K562 (cell line): ENCODE data around the gene METAP2. TPM values are rescaled to one million over a fixed set of nuclear protein-coding genes. Genes with fewer than 3 reads are reported as not detected.

Experiments used
- ATAC-seq: fragments of 200-7000 bp; cut with Tn5 transposase; 3 replicates; pipeline ENCODE4 v1.9.1; 2020; ENCODE audit warnings: moderate library complexity
- BruUV-seq: library from RNA; stranded (reverse); fragments of 400-500 nt; replicated peaks from 2 replicates; lab custom pipeline; 2021; lab: Mats Ljungman, UMichigan
- CTCF ChIA-PET: fragments of 300-600 bp; formaldehyde crosslinking; extraction: SDS; loops from one replicate; lab custom pipeline; 2021; ENCODE audit warnings: low intra/inter-chr PET ratio; lab: Yijun Ruan, JAX
- POLR2A ChIA-PET: fragments of 300-600, 350-650 bp; sonication (Branson Sonifier 250); formaldehyde crosslinking; extraction: SDS; loops from one replicate; lab custom pipeline; 2021; ENCODE audit warnings: antibody characterized with exemption, inconsistent platforms; lab: Yijun Ruan, JAX
- DNase-seq, 4 experiments: peaks; one replicate each; pipeline versions ENCODE4 v3.0.0 to v3.0.0-alpha.2; 2011 to 2018; ENCODE audit warnings: low spot score in 3 of 4, mixed read lengths in 3 of 4; ENCODE audit errors: extremely low read depth in 1 of 4
- FAIRE-seq: peaks from 2 replicates; lab custom pipeline; 2011; peaks lifted over from hg19 to GRCh38; lab: Jason Lieb, UNC
- H2AFZ ChIP-seq: 2 replicates; pipeline ENCODE4 v1.6.0; 2011; ENCODE audit warnings: low read depth, low read length, control low read depth, inconsistent platforms
- H3K27ac ChIP-seq: fragments of 200-600 bp; 3 replicates; pipeline ENCODE4 v1.8.0; 2011; ENCODE audit warnings: low read depth, mild to moderate bottlenecking, control low read depth, inconsistent platforms, low read length, moderate library complexity, mixed read lengths; ENCODE audit errors: extremely low read depth
- H3K27me3 ChIP-seq, 2 experiments: fragments of 300-600 bp in 1 of 2; 2 replicates in 1 of 2; 3 replicates in 1 of 2; pipeline versions ENCODE4 v1.6.0 to v1.8.0; 2011; ENCODE audit warnings: inconsistent platforms in 2 of 2, low read length in 2 of 2, mild to moderate bottlenecking in 1 of 2, mixed read lengths in 1 of 2, moderate library complexity in 1 of 2; ENCODE audit not compliant: control insufficient read depth in 2 of 2, insufficient read depth in 2 of 2
- H3K36me3 ChIP-seq: fragments of 300-600 bp; 3 replicates; pipeline ENCODE4 v1.8.0; 2011; ENCODE audit warnings: mild to moderate bottlenecking, low read length, inconsistent platforms; ENCODE audit not compliant: control insufficient read depth, insufficient read depth
- H3K4me1 ChIP-seq, 2 experiments: fragments of 200-600 bp in 1 of 2; replicated peaks in 1 of 2; 2 replicates in 1 of 2; 3 replicates in 1 of 2; pipeline versions ENCODE4 v1.5.1 to v1.8.0; 2011; ENCODE audit warnings: inconsistent platforms in 2 of 2, low read length in 2 of 2, mild to moderate bottlenecking in 1 of 2, mixed read lengths in 1 of 2, moderate library complexity in 1 of 2; ENCODE audit not compliant: control insufficient read depth in 2 of 2, insufficient read depth in 2 of 2
- H3K4me2 ChIP-seq: 2 replicates; pipeline ENCODE4 v1.6.1; 2011; ENCODE audit warnings: low read length, control low read depth, inconsistent platforms, mixed read lengths; ENCODE audit not compliant: insufficient read depth
- H3K4me3 ChIP-seq: fragments of 200-600 bp; sonication (generic), shearing (Covaris generic); 2 replicates; pipeline ENCODE4 v1.5.1; 2016; ENCODE audit warnings: control low read depth, inconsistent platforms
- H3K79me2 ChIP-seq: fragments of 200-600 bp; 3 replicates; pipeline ENCODE4 v1.8.0; 2011; ENCODE audit warnings: low read length, inconsistent platforms; ENCODE audit not compliant: control insufficient read depth, insufficient read depth
- H3K9ac ChIP-seq, 2 experiments: 2 replicates each; pipeline versions ENCODE4 v1.6.0 to v1.6.1; 2011; ENCODE audit warnings: low read depth in 2 of 2, low read length in 2 of 2, control low read depth in 1 of 2, inconsistent platforms in 1 of 2, mild to moderate bottlenecking in 1 of 2, mixed read lengths in 1 of 2; ENCODE audit not compliant: insufficient read depth in 1 of 2
- H3K9me1 ChIP-seq: one replicate; pipeline ENCODE4 v1.6.0; 2011; ENCODE audit warnings: inconsistent platforms, mild to moderate bottlenecking, low read length, moderate library complexity; ENCODE audit not compliant: control insufficient read depth, insufficient read depth
- H3K9me3 ChIP-seq: replicated peaks from 2 replicates; pipeline ENCODE4 v1.5.1; 2011; ENCODE audit warnings: low read depth, low read length, inconsistent platforms; ENCODE audit not compliant: control insufficient read depth, insufficient read depth
- H4K20me1 ChIP-seq: replicated peaks from 2 replicates; pipeline ENCODE4 v1.6.1; 2011; ENCODE audit warnings: low read length, inconsistent platforms, mixed read lengths; ENCODE audit not compliant: control insufficient read depth, insufficient read depth
- MNT ChIP-seq, 2 experiments: fragments of 450-650 bp; conservative IDR thresholded peaks; 2 replicates each; pipeline ENCODE4 v1.6.1; 2017; ENCODE audit warnings: mild to moderate bottlenecking in 2 of 2, moderate library complexity in 2 of 2
- NCOA6 ChIP-seq: fragments of 450-650 bp; IDR thresholded peaks from 2 replicates; pipeline ENCODE4 v1.6.1; 2017; ENCODE audit warnings: mild to moderate bottlenecking
- NONO ChIP-seq, 2 experiments: fragments of 200-400 bp in 1 of 2; fragments of 450-650 bp in 1 of 2; formaldehyde crosslinking in 1 of 2; IDR thresholded peaks; 2 replicates each; pipeline ENCODE4 v1.6.1; 2017; ENCODE audit warnings: low read depth in 2 of 2, mild to moderate bottlenecking in 2 of 2, moderate library complexity in 2 of 2, low read length in 1 of 2
- PHF20 ChIP-seq: fragments of 450-650 bp; IDR thresholded peaks from 2 replicates; pipeline ENCODE4 v1.6.1; 2018; ENCODE audit not compliant: partially characterized antibody
- RBM22 ChIP-seq: fragments of 200-400 bp; formaldehyde crosslinking; IDR thresholded peaks from 2 replicates; pipeline ENCODE4 v1.6.1; 2018; ENCODE audit warnings: low read length, low read depth; ENCODE audit not compliant: poor library complexity, severe bottlenecking
- THRAP3 ChIP-seq: fragments of 450-650 bp; IDR thresholded peaks from 2 replicates; pipeline ENCODE4 v1.6.1; 2016; ENCODE audit warnings: mild to moderate bottlenecking, inconsistent platforms, borderline replicate concordance
- ZBTB7A ChIP-seq: IDR thresholded peaks from 2 replicates; pipeline ENCODE4 v1.6.1; 2011; ENCODE audit warnings: low read depth, mild to moderate bottlenecking, low read length, moderate library complexity, borderline replicate concordance; ENCODE audit not compliant: control insufficient read depth
- ZNF644 ChIP-seq: fragments of 200-800 bp; sonication (Bioruptor generic); IDR thresholded peaks from 2 replicates; pipeline ENCODE4 v1.6.1; 2016; ENCODE audit warnings: low read depth, missing genetic modification characterization, missing compliant biosample characterization
- WGBS: fragments of 100-300 bp; shearing (Covaris generic); methylation state at CpG from one replicate; pipeline ENCODE4 v1.1.6; 2016; ENCODE audit warnings: low coverage, mixed read lengths; ENCODE audit not compliant: insufficient coverage; ENCODE audit errors: missing lambda C conversion rate; 5-methylcytosine and 5-hydroxymethylcytosine counted together
- in situ Hi-C: fragments of 300-500 bp; cut with MboI; formaldehyde crosslinking; loops from 4 replicates; pipeline ENCODE4 v1.15.0; 2018; ENCODE audit warnings: inconsistent platforms, mixed read lengths
- intact Hi-C: fragments of 100-400 bp; cut with micrococcal nuclease; formaldehyde crosslinking; loops from 2 replicates; pipeline ENCODE4 v1.14.2; 2022
- polyA plus RNA-seq, 8 experiments: library from polyadenylated mRNA; depleted of rRNA in 4 of 8; stranded (reverse) in 5 of 8; unstranded in 3 of 8; fragments of >200 nt; fragmentation: Nextera tagmentation in 2 of 8; fragmentation: Illumina TruSeq in 1 of 8; extraction: Ambion mirVana in 2 of 8; extraction: Trizol in 1 of 8; gene quantifications; 2 replicates each; pipeline versions ENCODE4 v1.2.1 to v1.2.3, GENCODE V29; 2011 to 2014; ENCODE audit warnings: inconsistent platforms in 1 of 8, missing spikeins in 1 of 8
- total RNA-seq, 7 experiments: library from RNA; depleted of rRNA in 6 of 7; stranded (reverse); fragments of >200 nt in 6 of 7; fragmentation: Illumina TruSeq in 2 of 7; extraction: Trizol in 2 of 7; gene quantifications; 2 replicates each; pipeline versions ENCODE4 v1.2.1 to v1.2.3, GENCODE V29; 2011 to 2021; ENCODE audit warnings: low replicate concordance in 1 of 7

METAP2 gene
- total and polyA plus RNA-seq, 9 of the 15 experiments (the other 6 are each of a cell fraction or from before 2014, with no cell fraction given) = 75.5 to 205 (median 164) TPM

GRCh38 chr12:95515197-95515596, 41.2 kb downstream of the METAP2 start:
- ChIA-PET CTCF (no interaction called here), POLR2A (interaction anchor here (0.8 to 1.1 kb wide), 3 partner anchors 9 to 232 kb away, joined by 3 read pairs; no protein-coding TSS in a partner anchor)
- intact Hi-C loops = no loop called here

More at GRCh38 chr12:95515197-95515596, 41.2 kb downstream of the METAP2 start:
- DNase-seq = no peak
- WGBS = 92% methylated on average over 3 of the region's 3 CpGs
- H3K27ac ChIP-seq = no peak overlapping the region
- no peaks in the 10 kb centered on the region for H3K9me3 ChIP-seq
- peaks cover 52% of the 10 kb centered on the region for H3K36me3 ChIP-seq
- peaks cover 7 to 13% of the 10 kb centered on the region in 2 experiments; a peak in 4 of 5 replicates for H3K4me1 ChIP-seq
- no peaks in the 10 kb centered on the region for H3K79me2 ChIP-seq
- no peak for TF ChIP-seq ZBTB7A
- TF ChIP-seq ZNF644 = no peak
- no peak for TF ChIP-seq RBM22
- no peak for TF ChIP-seq NONO (IDR thresholded peaks at IDR 0.05; ENCODE audit: low read depth in 2 of 2, low read length in 1 of 2)
- TF ChIP-seq THRAP3 = no peak
- no peak for TF ChIP-seq PHF20
- TF ChIP-seq NCOA6 = no peak
- no peak for TF ChIP-seq MNT (conservative IDR thresholded peaks at IDR 0.05)
- no peaks in the 10 kb centered on the region for H3K27me3 ChIP-seq
- no peak overlapping the region for H3K4me2 ChIP-seq
- H4K20me1 ChIP-seq = no peaks in the 10 kb centered on the region
- no peaks in the 10 kb centered on the region for H3K9me1 ChIP-seq
- no peak overlapping the region for H2AFZ ChIP-seq
- no TSS peak for BruUV-seq
- ATAC-seq = peak; percentile 15; the same call in 1 of the 3 replicates
- no peak for FAIRE-seq
- H3K9ac ChIP-seq = no peak overlapping the region
- H3K4me3 ChIP-seq = no peak overlapping the region
- in situ Hi-C loops = no loop called here
